Naive thymus-derived CD4-positive, alpha-beta T cell (primary cell): ENCODE results near the gene MYH11. TPM values are rescaled to one million over a fixed set of nuclear protein-coding genes. Genes with fewer than 3 reads are reported as not detected.

Source experiments
- ATAC-seq: fragments of 150-1000 bp; cut with Tn5 transposase; 2 replicates; pipeline ENCODE4 v1.10.0; 2021; ENCODE audit warnings: mild to moderate bottlenecking, moderate library complexity
- CTCF ChIA-PET: fragments of 350-600 bp; sonication (Branson Sonifier 250); formaldehyde crosslinking; loops from one replicate; lab custom pipeline; 2021; ENCODE audit warnings: antibody characterized with exemption; lab: Charles Lee
- POLR2A ChIA-PET: fragments of 350-600 bp; sonication (Branson Sonifier 250); formaldehyde crosslinking; loops from one replicate; lab custom pipeline; 2021; ENCODE audit warnings: antibody characterized with exemption, inconsistent platforms; lab: Charles Lee
- DNase-seq, 9 donors: peaks; one replicate each; pipeline versions ENCODE4 v3.0.0 to v3.0.0-alpha.2; 2020 to 2022; ENCODE audit warnings: mixed read lengths in 1 of 9
- H3K27ac ChIP-seq: one replicate; pipeline ENCODE4 v1.7.0; 2013; ENCODE audit warnings: mild to moderate bottlenecking, low read depth, low read length, moderate library complexity
- H3K27me3 ChIP-seq, 2 donors: one replicate each; pipeline ENCODE4 v1.7.0; 2013; ENCODE audit warnings: low read length in 2 of 2, mild to moderate bottlenecking in 2 of 2, moderate library complexity in 2 of 2; ENCODE audit not compliant: control insufficient read depth in 2 of 2, insufficient read depth in 2 of 2
- H3K36me3 ChIP-seq, 3 experiments: 1 replicate in 2 of 3; 2 replicates in 1 of 3; pipeline ENCODE4 v1.7.0; 2013; ENCODE audit warnings: low read length in 3 of 3, mild to moderate bottlenecking in 3 of 3, moderate library complexity in 1 of 3; ENCODE audit not compliant: insufficient read depth in 3 of 3, control insufficient read depth in 2 of 3
- H3K4me1 ChIP-seq, 2 donors: one replicate each; pipeline ENCODE4 v1.7.0; 2013; ENCODE audit warnings: low read length in 2 of 2, mild to moderate bottlenecking in 2 of 2, moderate library complexity in 1 of 2; ENCODE audit not compliant: control insufficient read depth in 2 of 2, insufficient read depth in 2 of 2
- H3K4me3 ChIP-seq: 2 replicates; pipeline ENCODE4 v1.7.0; 2013; ENCODE audit warnings: mild to moderate bottlenecking, low read length
- H3K9me3 ChIP-seq, 3 experiments: 1 replicate in 2 of 3; 2 replicates in 1 of 3; pipeline ENCODE4 v1.7.0; 2013; ENCODE audit warnings: low read length in 3 of 3; ENCODE audit not compliant: control insufficient read depth in 2 of 3
- H3K27ac Mint-ChIP-seq, 9 donors: one replicate each; pipeline ENCODE4 v1.8.0; 2020 to 2022; ENCODE audit warnings: mixed read lengths in 9 of 9, mild to moderate bottlenecking in 8 of 9, moderate library complexity in 5 of 9, inconsistent platforms in 2 of 9
- H3K27me3 Mint-ChIP-seq, 5 donors: one replicate each; pipeline ENCODE4 v1.8.0; 2021 to 2022; ENCODE audit warnings: mixed read lengths in 5 of 5, mild to moderate bottlenecking in 1 of 5
- H3K36me3 Mint-ChIP-seq, 5 donors: one replicate each; pipeline ENCODE4 v1.8.0; 2020 to 2022; ENCODE audit warnings: mixed read lengths in 5 of 5, mild to moderate bottlenecking in 3 of 5, inconsistent platforms in 1 of 5
- H3K4me1 Mint-ChIP-seq, 7 donors: one replicate each; pipeline ENCODE4 v1.8.0; 2020 to 2022; ENCODE audit warnings: mixed read lengths in 7 of 7, mild to moderate bottlenecking in 3 of 7, inconsistent platforms in 1 of 7
- H3K4me3 Mint-ChIP-seq, 10 donors: one replicate each; pipeline ENCODE4 v1.8.0; 2020 to 2022; ENCODE audit warnings: mild to moderate bottlenecking in 10 of 10, mixed read lengths in 10 of 10, moderate library complexity in 6 of 10, inconsistent platforms in 2 of 10
- H3K9me3 Mint-ChIP-seq, 11 donors: one replicate each; pipeline ENCODE4 v1.8.0; 2020 to 2022; ENCODE audit warnings: mixed read lengths in 11 of 11, mild to moderate bottlenecking in 4 of 11, inconsistent platforms in 1 of 11, moderate library complexity in 1 of 11
- intact Hi-C, 2 donors: fragments of 100-400 bp; cut with micrococcal nuclease; formaldehyde crosslinking; loops; one replicate each; pipeline ENCODE4 v1.15.1; 2023
- polyA plus RNA-seq, 2 donors: library from polyadenylated mRNA; unstranded; fragments of 300-500 nt; fragmentation: Illumina TruSeq; gene quantifications; one replicate each; pipeline ENCODE4 v1.2.3, GENCODE V29; 2021
- total RNA-seq, 6 experiments: library from RNA in 5 of 6; stranded (reverse) in 5 of 6; gene quantifications; 1 replicate in 5 of 6; 2 replicates in 1 of 6; pipeline ENCODE4 v1.2.3 and lab custom pipeline; 2021 to 2026

The MYH11 gene
- total and polyA plus RNA-seq, 7 experiments from 2014 or later: 0.05 to 2.2 (median 0.39) TPM; not detected in 4

DNA sequence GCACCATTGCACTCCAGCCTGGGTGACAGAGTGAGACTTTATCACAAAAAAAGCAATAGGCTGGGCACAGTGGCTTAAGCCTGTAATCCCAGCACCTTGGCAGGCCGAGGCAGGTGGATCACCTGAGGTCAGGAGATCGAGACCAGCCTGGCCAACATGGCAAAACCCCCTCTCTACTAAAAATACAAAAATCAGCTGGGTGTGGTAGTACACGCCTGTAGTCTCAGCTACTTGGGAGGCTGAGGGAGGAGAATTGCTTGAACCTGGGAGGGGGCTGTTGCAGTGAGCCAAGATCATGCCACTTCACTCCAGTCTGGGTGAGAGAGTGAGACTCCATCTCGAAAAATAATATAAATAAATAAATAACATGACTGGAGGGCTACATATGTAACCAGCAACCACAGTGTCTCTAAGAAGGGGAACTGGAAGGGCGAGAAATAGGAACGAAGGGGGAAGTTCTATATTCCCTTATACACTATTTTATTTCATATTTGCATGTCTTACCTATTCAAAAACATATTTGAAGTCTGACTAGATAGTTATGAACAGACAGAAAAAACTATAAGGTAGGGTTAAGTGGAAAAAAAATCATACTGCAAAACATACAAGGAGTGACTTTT lies 25.9 kb downstream of the MYH11 start:
- ChIA-PET POLR2A (no interaction called here), CTCF (no interaction called here)

DNA sequence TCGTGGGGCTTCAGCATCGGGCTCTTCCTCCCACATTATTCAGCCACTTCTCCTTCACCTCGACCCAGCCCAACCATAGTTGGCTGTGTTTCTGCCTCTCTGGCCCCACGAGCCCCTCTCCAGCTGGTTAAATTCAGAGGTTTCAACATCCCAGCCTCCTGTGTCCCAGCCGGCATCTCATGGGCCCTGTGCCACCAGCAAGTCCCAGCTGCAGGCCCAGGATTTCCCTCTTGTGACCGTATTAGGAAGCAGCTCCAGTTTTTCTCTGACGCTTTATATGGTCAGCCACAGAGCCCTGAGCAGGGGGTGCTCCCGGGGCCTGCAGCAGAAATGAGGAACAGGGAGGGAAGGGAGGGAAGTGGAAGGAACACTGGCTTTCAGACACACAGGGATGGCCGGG lies 27.4 kb downstream of the MYH11 start:
- Histone ChIP-seq H3K4me1 (no peaks in the 10 kb centered on the region), H3K36me3 (no peaks in the 10 kb centered on the region), H3K4me3 (no peak overlapping the region), H3K9me3 (no peaks in the 10 kb centered on the region), H3K27me3 (no peaks in the 10 kb centered on the region), H3K27ac (no peak overlapping the region)
- H3K9me3 Mint-ChIP-seq: no peaks in the 10 kb centered on the region
- H3K36me3 Mint-ChIP-seq: no peaks in the 10 kb centered on the region
- peaks cover 0 to 3% (median 0%) of the 10 kb centered on the region in 7 donors for H3K4me1 Mint-ChIP-seq
- ChIA-PET CTCF (no interaction called here), POLR2A (no interaction called here)
- no peak overlapping the region for H3K4me3 Mint-ChIP-seq
- ATAC-seq: peak; percentile 38
- H3K27me3 Mint-ChIP-seq: peaks cover 0 to 1% (median 0%) of the 10 kb centered on the region in 5 donors
- intact Hi-C loops: no loop called here
- no peak overlapping the region for H3K27ac Mint-ChIP-seq
- DNase-seq: no peak

More for the DNA sequence above, 25.9 kb downstream of the MYH11 start:
- intact Hi-C loops: no loop called here
- no peaks in the 10 kb centered on the region for H3K36me3 Mint-ChIP-seq
- H3K27me3 Mint-ChIP-seq: peaks cover 0 to 1% (median 0%) of the 10 kb centered on the region in 5 donors
- no peak overlapping the region for H3K4me3 ChIP-seq
- H3K4me3 Mint-ChIP-seq: no peak overlapping the region
- no peaks in the 10 kb centered on the region for H3K4me1 ChIP-seq
- ATAC-seq (no peak), DNase-seq (no peak)
- H3K9me3 ChIP-seq: no peaks in the 10 kb centered on the region
- H3K36me3 ChIP-seq: no peaks in the 10 kb centered on the region
- H3K4me1 Mint-ChIP-seq: peaks cover 0 to 7% (median 0%) of the 10 kb centered on the region in 7 donors
- H3K27ac Mint-ChIP-seq: no peak overlapping the region
- H3K9me3 Mint-ChIP-seq: no peaks in the 10 kb centered on the region
- no peaks in the 10 kb centered on the region for H3K27me3 ChIP-seq
- no peak overlapping the region for H3K27ac ChIP-seq

DNA sequence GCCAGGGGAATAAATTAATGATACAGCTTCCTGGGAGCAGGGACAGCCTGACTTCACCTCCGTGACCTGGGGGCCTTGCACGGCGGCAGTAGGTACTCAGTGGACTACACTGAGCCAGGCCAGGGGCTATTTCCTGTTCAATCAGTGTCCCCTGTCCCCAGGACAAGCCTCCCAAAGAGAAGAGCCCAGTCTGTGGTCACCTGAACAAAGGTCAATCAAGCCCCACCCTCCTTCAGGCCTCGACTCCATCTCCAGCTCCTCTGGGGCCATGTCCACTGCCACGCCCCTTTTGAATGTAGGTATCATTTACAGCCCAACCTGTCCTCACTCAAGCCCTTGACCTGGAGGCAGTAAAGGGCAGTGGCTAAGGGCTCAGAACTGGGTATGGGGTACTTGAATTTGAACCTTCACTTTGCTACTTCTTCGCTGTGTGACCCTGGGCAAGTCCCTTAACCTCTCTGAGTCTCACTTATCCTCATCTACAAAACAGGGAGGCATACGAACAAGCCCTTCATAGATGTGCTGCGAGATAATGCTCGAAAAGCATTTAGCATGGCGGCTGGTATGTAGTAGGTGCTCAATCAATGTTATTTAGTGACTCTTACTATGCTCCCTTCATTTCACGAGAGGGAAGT lies 29.0 kb downstream of the MYH11 start:
- no peaks in the 10 kb centered on the region for H3K36me3 Mint-ChIP-seq
- no peak overlapping the region for H3K4me3 Mint-ChIP-seq
- H3K4me1 Mint-ChIP-seq: peaks cover 0 to 1% (median 0%) of the 10 kb centered on the region in 7 donors
- H3K27ac ChIP-seq: no peak overlapping the region
- H3K4me1 ChIP-seq: no peaks in the 10 kb centered on the region
- no peak overlapping the region for H3K27ac Mint-ChIP-seq
- POLR2A ChIA-PET: no interaction called here
- H3K27me3 ChIP-seq: no peaks in the 10 kb centered on the region
- H3K27me3 Mint-ChIP-seq: no peaks in the 10 kb centered on the region
- DNase-seq: no peak
- H3K4me3 ChIP-seq: no peak overlapping the region
- no peaks in the 10 kb centered on the region for H3K36me3 ChIP-seq
- CTCF ChIA-PET: no interaction called here
- no peaks in the 10 kb centered on the region for H3K9me3 ChIP-seq
- no peaks in the 10 kb centered on the region for H3K9me3 Mint-ChIP-seq
- intact Hi-C loops: no loop called here
- ATAC-seq: no peak

DNA sequence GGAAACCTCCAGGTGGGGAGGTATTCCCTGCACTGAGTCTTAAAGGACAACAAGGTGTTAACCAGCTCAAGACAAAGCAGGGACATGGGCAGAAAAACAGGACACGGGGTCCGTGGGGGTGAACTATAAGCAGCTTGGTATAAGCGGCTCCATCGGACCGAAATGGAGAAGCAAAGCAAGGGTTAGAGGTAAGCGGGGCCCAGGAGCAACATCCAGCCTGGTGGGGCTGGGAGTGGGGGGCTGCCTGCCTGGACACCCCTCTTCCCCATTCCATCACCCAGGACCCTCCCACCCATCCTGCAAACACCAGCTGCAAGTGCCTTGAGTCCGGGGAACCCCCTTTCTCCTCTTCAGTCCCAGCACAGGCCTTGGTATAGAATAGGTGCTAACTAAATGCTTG lies 29.5 kb downstream of the MYH11 start:
- Histone ChIP-seq H3K4me3 (no peak overlapping the region), H3K36me3 (no peaks in the 10 kb centered on the region), H3K4me1 (no peaks in the 10 kb centered on the region), H3K9me3 (no peaks in the 10 kb centered on the region), H3K27me3 (no peaks in the 10 kb centered on the region), H3K27ac (no peak overlapping the region)
- H3K4me3 Mint-ChIP-seq: no peak overlapping the region
- ChIA-PET POLR2A (no interaction called here), CTCF (no interaction called here)
- no peaks in the 10 kb centered on the region for H3K36me3 Mint-ChIP-seq
- ATAC-seq (no peak), DNase-seq (no peak)
- H3K27me3 Mint-ChIP-seq: no peaks in the 10 kb centered on the region
- H3K4me1 Mint-ChIP-seq: peaks cover 0 to 1% (median 0%) of the 10 kb centered on the region in 7 donors
- H3K9me3 Mint-ChIP-seq: no peaks in the 10 kb centered on the region
- intact Hi-C loops: no loop called here
- no peak overlapping the region for H3K27ac Mint-ChIP-seq

DNA sequence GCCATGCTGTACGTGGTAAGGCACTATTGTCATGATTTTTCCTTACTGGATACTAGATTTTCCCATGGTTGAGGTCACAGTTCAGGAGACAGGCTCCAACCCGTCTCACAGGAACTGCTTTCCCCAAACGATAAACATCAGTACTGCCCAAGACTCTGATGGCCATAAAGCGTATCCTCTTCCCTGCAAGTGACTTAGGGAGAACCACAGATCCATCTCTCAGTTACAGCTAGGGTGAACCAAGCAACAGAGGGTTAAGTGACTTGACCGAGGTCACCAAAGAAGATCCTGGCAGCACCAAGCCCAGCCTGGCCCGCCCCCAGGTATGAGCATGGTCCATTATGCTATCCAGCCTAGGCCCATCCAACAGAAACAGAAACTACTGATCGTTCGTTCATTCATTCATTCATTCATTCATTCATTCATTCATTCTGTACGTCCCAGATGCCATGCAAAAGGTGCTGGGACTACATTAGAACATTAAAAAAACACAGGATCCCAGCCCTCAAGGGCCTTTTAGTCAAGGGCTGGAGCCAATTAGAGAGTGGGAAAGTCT lies 31.0 kb downstream of the MYH11 start:
- no peaks in the 10 kb centered on the region for H3K9me3 ChIP-seq
- DNase-seq (no peak), ATAC-seq (no peak)
- H3K36me3 ChIP-seq: no peaks in the 10 kb centered on the region
- H3K4me1 ChIP-seq: no peaks in the 10 kb centered on the region
- intact Hi-C loops: no loop called here
- H3K27ac ChIP-seq: no peak overlapping the region
- H3K27me3 ChIP-seq: no peaks in the 10 kb centered on the region
- Mint-ChIP-seq H3K9me3 (no peaks in the 10 kb centered on the region), H3K27ac (no peak overlapping the region), H3K36me3 (no peaks in the 10 kb centered on the region), H3K4me1 (no peaks in the 10 kb centered on the region), H3K27me3 (no peaks in the 10 kb centered on the region), H3K4me3 (no peak overlapping the region)
- no peak overlapping the region for H3K4me3 ChIP-seq
- ChIA-PET POLR2A (interaction anchor here (0.6 kb wide), 1 partner anchor 9 kb away, joined by 5 read pairs; no protein-coding TSS in a partner anchor), CTCF (interaction anchor here (0.7 kb wide), 2 partner anchors 33 to 55 kb away, joined by 3 to 5 read pairs; no protein-coding TSS in a partner anchor)

DNA sequence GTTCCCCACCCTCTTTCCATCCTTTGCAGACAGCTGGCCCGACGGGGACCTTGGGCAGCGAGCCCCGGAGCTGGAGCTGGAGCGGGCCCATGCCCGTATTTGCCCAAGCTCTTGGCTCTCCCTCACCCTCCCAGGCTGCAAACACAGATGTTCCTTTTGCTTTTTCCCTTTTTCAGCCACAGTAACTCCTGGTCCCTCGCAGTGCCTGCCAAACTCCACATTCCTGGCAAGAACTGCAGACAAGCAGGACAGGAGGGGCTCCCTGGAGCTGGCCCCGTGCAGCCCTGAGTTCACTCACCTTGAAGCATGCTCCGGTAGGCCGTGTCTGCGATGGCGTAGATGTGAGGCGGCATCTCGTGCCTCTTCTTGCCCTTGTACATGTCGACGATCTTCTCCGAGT lies 33.9 kb downstream of the MYH11 start:
- Histone ChIP-seq H3K4me1 (no peaks in the 10 kb centered on the region), H3K4me3 (no peak overlapping the region), H3K27me3 (no peaks in the 10 kb centered on the region), H3K36me3 (no peaks in the 10 kb centered on the region), H3K9me3 (no peaks in the 10 kb centered on the region), H3K27ac (no peak overlapping the region)
- no peak overlapping the region for H3K27ac Mint-ChIP-seq
- intact Hi-C loops: loop anchor here (1.0 to 5.0 kb wide), 3 partner anchors 57 to 304 kb away; no protein-coding TSS in a partner anchor
- CTCF ChIA-PET: no interaction called here
- H3K4me3 Mint-ChIP-seq: no peak overlapping the region
- peaks cover 0 to 4% (median 0%) of the 10 kb centered on the region in 11 donors for H3K9me3 Mint-ChIP-seq
- DNase-seq: no peak
- H3K4me1 Mint-ChIP-seq: no peaks in the 10 kb centered on the region
- no peaks in the 10 kb centered on the region for H3K36me3 Mint-ChIP-seq
- ATAC-seq: no peak
- H3K27me3 Mint-ChIP-seq: no peaks in the 10 kb centered on the region
- POLR2A ChIA-PET: no interaction called here
